WTC11 (cell line): ENCODE results near the gene LDB2.

ENCODE experiments used
- MXD4 ChIP-seq: fragments of 250-450 bp; sonication (Bioruptor Pico); IDR thresholded peaks from 2 replicates; pipeline ENCODE4 v1.8.0; 2021; ENCODE audit warnings: mild to moderate bottlenecking, moderate library complexity, borderline replicate concordance
- ZNF416 ChIP-seq: fragments of 250-450 bp; sonication (Bioruptor Pico); IDR thresholded peaks from 2 replicates; pipeline ENCODE4 v1.9.0; 2021; ENCODE audit warnings: mild to moderate bottlenecking, inconsistent platforms
- TF ChIP-seq, protein P1 (sequence below): fragments of 200-600 bp; IDR thresholded peaks from 2 replicates; pipeline ENCODE4 v1.8.0; 2022; ENCODE audit warnings: antibody characterized with exemption
- TF ChIP-seq, protein P2 (sequence below): sonication (generic); formaldehyde crosslinking; conservative IDR thresholded peaks from 2 replicates; pipeline ENCODE4 v1.8.1; 2023; ENCODE audit warnings: mild to moderate bottlenecking, low read depth, missing genetic modification reagents, moderate library complexity

DNA sequence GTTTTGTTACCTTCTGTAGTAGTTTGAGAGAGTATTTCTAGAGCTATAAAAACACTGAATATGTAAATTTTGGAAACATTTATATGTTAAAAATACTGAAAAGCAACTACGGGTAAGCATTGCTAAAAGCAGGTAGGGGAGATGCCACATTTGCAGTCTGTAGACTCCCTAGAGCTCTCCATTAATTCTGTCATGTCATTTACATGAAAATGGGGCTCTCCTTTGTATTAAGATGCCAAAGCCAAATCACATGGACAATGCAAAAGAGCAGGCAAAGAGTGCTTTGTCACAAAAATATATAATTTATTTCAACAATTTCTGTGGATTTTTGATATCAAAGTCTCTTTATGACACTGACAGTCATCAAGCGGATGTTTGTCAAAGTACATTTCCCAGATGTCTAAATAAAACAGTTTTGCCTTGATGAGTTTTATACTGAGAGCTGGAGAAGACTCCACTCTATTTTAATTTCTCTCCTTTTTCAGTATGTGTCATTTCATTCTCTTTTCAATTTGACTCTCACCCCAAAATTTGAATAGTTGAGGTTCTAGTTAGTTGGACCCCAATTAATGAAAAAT, 51.8 kb downstream of the LDB2 start:
- TF ChIP-seq, protein P1, sequence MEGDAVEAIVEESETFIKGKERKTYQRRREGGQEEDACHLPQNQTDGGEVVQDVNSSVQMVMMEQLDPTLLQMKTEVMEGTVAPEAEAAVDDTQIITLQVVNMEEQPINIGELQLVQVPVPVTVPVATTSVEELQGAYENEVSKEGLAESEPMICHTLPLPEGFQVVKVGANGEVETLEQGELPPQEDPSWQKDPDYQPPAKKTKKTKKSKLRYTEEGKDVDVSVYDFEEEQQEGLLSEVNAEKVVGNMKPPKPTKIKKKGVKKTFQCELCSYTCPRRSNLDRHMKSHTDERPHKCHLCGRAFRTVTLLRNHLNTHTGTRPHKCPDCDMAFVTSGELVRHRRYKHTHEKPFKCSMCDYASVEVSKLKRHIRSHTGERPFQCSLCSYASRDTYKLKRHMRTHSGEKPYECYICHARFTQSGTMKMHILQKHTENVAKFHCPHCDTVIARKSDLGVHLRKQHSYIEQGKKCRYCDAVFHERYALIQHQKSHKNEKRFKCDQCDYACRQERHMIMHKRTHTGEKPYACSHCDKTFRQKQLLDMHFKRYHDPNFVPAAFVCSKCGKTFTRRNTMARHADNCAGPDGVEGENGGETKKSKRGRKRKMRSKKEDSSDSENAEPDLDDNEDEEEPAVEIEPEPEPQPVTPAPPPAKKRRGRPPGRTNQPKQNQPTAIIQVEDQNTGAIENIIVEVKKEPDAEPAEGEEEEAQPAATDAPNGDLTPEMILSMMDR, result no peak
- no peak for TF ChIP-seq ZNF416 (CRISPR knock-in tag)
- TF ChIP-seq MXD4 (CRISPR knock-in tag), result no peak
- TF ChIP-seq, protein P2, sequence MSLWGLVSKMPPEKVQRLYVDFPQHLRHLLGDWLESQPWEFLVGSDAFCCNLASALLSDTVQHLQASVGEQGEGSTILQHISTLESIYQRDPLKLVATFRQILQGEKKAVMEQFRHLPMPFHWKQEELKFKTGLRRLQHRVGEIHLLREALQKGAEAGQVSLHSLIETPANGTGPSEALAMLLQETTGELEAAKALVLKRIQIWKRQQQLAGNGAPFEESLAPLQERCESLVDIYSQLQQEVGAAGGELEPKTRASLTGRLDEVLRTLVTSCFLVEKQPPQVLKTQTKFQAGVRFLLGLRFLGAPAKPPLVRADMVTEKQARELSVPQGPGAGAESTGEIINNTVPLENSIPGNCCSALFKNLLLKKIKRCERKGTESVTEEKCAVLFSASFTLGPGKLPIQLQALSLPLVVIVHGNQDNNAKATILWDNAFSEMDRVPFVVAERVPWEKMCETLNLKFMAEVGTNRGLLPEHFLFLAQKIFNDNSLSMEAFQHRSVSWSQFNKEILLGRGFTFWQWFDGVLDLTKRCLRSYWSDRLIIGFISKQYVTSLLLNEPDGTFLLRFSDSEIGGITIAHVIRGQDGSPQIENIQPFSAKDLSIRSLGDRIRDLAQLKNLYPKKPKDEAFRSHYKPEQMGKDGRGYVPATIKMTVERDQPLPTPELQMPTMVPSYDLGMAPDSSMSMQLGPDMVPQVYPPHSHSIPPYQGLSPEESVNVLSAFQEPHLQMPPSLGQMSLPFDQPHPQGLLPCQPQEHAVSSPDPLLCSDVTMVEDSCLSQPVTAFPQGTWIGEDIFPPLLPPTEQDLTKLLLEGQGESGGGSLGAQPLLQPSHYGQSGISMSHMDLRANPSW (CRISPR knock-in tag), result no peak
